Chondrocyte (in vitro differentiated cells): ENCODE data around the gene SMPD3. TPM values are rescaled to one million over a fixed set of nuclear protein-coding genes. Genes with fewer than 3 reads are reported as not detected.

ENCODE experiments used
- DNase-seq: peaks from one replicate; pipeline ENCODE4 v3.0.0; 2021; ENCODE audit warnings: mixed read lengths, low spot score
- H3K27ac Mint-ChIP-seq: one replicate; pipeline ENCODE4 v1.8.0; 2021; ENCODE audit warnings: mild to moderate bottlenecking, moderate library complexity, mixed read lengths; ENCODE audit not compliant: unreplicated experiment
- H3K27me3 Mint-ChIP-seq: 2 replicates; pipeline ENCODE4 v1.8.0; 2021; ENCODE audit warnings: low read depth, mixed read lengths
- H3K36me3 Mint-ChIP-seq: 2 replicates; pipeline ENCODE4 v1.8.0; 2021; ENCODE audit warnings: low read depth, mixed read lengths
- H3K4me1 Mint-ChIP-seq: 2 replicates; pipeline ENCODE4 v1.8.0; 2021; ENCODE audit warnings: low read depth, mild to moderate bottlenecking, mixed read lengths
- H3K4me3 Mint-ChIP-seq: one replicate; pipeline ENCODE4 v1.8.0; 2021; ENCODE audit warnings: mild to moderate bottlenecking, moderate library complexity, mixed read lengths; ENCODE audit not compliant: unreplicated experiment
- H3K9me3 Mint-ChIP-seq: 2 replicates; pipeline ENCODE4 v1.8.0; 2021; ENCODE audit warnings: low read depth, mixed read lengths
- total RNA-seq: library from RNA; stranded (reverse); gene quantifications from 3 replicates; pipeline ENCODE4 v1.2.1, GENCODE V29; 2021
- TF ChIP-seq, protein P1 (sequence below): fragments of 200-600 bp; sonication (generic); IDR thresholded peaks from 2 replicates; pipeline ENCODE4 v1.5.0; 2021; ENCODE audit warnings: antibody characterized with exemption, mild to moderate bottlenecking, moderate library complexity

SMPD3 gene
- total RNA-seq, 1 donor from 2014 or later: not detected

DNA sequence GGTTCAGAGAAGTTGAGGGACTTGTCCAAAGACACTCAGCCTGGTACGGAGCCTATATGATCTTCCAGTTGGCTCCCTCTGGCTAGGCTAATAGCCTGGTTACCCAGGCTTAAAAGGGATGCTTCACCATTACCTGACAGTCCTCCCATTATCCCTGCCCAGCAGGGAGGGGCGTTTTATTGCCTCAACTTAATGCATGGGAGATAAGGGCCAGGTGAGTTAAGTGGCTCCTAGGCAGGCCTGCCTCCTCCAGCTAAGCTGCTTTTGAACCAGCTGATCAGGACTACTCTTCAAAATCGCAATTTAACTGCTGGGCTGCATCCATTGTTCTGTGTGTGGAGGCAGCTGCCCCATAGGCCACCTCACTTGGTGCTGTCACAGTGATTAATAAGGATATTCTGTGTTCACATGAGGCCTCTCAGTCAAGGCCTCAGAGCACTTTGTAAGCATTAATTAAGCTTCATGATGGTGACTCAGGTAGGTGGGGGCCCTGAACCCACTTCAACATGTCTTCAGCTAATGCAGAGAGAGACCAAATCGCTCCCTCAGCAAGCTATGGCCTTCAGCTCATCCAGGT is 27.9 kb downstream of the SMPD3 start:
- H3K4me3 Mint-ChIP-seq: no peak overlapping the region
- no peaks in the 10 kb centered on the region for H3K9me3 Mint-ChIP-seq
- peaks cover 7% of the 10 kb centered on the region for H3K27me3 Mint-ChIP-seq
- peaks cover 6% of the 10 kb centered on the region for H3K4me1 Mint-ChIP-seq
- TF ChIP-seq, protein P1, sequence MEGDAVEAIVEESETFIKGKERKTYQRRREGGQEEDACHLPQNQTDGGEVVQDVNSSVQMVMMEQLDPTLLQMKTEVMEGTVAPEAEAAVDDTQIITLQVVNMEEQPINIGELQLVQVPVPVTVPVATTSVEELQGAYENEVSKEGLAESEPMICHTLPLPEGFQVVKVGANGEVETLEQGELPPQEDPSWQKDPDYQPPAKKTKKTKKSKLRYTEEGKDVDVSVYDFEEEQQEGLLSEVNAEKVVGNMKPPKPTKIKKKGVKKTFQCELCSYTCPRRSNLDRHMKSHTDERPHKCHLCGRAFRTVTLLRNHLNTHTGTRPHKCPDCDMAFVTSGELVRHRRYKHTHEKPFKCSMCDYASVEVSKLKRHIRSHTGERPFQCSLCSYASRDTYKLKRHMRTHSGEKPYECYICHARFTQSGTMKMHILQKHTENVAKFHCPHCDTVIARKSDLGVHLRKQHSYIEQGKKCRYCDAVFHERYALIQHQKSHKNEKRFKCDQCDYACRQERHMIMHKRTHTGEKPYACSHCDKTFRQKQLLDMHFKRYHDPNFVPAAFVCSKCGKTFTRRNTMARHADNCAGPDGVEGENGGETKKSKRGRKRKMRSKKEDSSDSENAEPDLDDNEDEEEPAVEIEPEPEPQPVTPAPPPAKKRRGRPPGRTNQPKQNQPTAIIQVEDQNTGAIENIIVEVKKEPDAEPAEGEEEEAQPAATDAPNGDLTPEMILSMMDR: no peak
- H3K36me3 Mint-ChIP-seq: no peaks in the 10 kb centered on the region
- no peak overlapping the region for H3K27ac Mint-ChIP-seq
- DNase-seq: peak; percentile 22

DNA sequence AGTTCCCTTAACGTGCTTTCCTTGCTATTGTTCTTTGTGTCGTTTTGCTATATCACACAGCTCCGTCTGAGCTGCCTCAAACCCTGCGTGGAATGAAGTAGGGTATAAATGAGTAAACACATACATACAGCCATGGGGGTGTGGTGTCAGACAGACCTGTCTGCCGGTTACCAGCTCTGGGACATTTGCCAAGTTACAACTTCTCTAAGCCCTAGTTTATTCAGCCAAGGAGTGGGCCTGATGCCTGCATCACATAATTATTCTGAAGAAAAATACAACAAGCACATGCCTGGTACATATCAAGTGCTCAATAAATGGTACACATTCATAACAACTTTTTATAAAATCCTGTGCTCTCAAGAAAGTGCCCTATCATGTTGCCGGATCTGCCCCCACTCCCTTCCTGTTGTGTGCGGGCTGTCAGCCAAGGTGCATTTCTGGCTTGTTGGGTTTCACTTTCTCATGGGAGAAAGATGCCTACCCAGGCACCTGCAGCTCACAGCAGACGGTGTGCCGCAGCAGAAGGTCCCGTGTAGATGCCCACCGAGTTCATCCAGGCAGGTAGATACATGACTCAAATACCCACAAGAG is 30.5 kb downstream of the SMPD3 start:
- Mint-ChIP-seq H3K4me3 (no peak overlapping the region), H3K27ac (no peak overlapping the region), H3K9me3 (no peaks in the 10 kb centered on the region), H3K4me1 (peaks cover 6% of the 10 kb centered on the region), H3K36me3 (peaks cover 2% of the 10 kb centered on the region), H3K27me3 (peaks cover 4% of the 10 kb centered on the region)
- TF ChIP-seq, protein P1: no peak
- DNase-seq: peak; percentile 35

DNA sequence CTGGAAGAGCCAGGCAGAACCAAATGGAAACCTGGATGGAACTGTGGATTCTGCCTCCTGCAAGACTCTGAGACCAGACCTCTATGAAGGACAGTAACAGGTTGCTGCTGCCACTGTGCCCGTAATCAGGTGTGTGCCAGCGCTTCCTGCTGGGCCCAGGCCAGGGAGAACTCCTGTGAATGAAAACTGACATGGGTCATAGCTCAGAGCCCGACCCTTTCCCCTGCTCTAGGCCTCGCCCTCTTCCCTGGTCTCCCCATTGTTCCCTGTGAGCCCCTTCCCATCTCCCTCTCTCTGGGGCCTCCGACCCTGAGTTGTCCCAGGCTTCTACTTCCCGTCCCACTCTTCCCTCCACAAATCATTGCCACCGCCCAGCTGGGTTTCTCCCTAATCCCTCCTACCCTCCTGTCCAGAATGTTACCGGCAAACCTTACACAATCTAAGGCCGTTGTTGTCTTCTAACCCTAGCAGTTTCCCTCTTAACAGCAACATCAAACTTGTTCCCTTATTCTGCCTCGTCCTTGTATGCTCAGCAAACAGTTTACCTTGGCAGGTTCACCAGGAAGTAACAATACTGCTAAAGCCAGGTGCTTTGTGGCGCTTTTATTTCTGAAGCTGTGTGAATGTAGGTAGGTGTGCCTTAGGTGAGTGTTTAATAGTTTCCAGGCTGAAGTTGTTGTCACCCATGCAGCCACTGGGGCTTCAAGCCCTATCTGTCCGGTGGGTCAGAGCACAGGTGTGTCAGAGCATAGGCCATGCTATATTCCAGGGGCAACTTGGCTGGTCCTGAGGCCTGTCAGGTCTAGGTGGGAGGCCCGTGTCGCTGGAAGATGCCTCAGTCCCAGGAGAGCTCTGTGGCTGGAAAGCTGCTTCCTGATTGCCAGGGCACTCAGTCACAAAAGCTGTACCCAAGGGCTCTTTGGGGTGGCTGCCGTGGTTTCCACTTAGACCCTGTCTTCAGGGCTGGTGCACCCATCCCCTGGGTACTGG is 32.0 kb downstream of the SMPD3 start:
- TF ChIP-seq, protein P1: no peak
- DNase-seq: peak; percentile 58
- H3K4me1 Mint-ChIP-seq: peaks cover 6% of the 10 kb centered on the region
- H3K9me3 Mint-ChIP-seq: no peaks in the 10 kb centered on the region
- H3K27me3 Mint-ChIP-seq: peaks cover 4% of the 10 kb centered on the region
- H3K27ac Mint-ChIP-seq: no peak overlapping the region
- no peak overlapping the region for H3K4me3 Mint-ChIP-seq
- H3K36me3 Mint-ChIP-seq: peaks cover 2% of the 10 kb centered on the region

DNA sequence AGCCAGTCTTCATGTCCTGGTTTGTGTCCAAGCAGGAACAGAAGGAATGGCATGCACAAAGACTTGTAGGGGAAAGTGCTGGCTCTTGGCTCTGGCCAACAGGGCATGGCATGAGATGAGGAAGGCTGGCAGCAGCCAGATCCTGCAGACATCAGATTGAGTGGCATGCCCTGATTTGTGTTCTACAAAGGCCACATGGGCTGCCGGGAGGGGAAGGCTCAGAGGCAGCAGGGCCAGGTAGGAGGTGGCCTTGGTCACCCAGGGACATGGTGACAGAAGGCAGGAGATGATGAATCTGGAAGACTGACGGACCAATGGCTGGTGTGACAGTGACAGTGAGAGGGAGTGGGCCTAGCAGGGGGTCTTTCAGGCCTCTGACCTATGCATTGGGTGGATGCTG is 33.7 kb downstream of the SMPD3 start:
- Mint-ChIP-seq H3K4me3 (no peak overlapping the region), H3K27me3 (peaks cover 4% of the 10 kb centered on the region), H3K27ac (no peak overlapping the region), H3K9me3 (no peaks in the 10 kb centered on the region), H3K4me1 (peaks cover 6% of the 10 kb centered on the region), H3K36me3 (peaks cover 2% of the 10 kb centered on the region)
- TF ChIP-seq, protein P1: no peak
- peak; percentile 59 for DNase-seq

DNA sequence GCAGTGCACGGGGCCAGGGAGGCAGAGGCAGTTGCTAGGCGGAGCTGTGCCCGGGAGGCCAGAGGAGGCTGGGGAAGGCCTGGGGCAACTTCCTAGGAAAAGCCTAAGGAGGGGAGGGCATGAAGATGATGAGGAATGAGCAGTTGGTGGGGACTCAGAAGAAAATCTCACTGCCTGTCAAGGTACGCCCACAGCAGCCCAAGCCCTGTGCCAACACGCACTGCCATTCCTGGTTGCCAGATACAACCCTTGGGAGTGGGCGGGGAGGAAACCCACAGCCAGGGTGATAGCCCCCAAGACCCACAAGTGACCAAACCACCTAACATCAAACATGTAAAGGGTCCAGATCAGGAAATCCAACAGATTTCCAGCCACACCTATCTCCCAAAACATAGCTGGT is 36.2 kb downstream of the SMPD3 start:
- H3K4me3 Mint-ChIP-seq: no peak overlapping the region
- no peaks in the 10 kb centered on the region for H3K9me3 Mint-ChIP-seq
- H3K36me3 Mint-ChIP-seq: peaks cover 2% of the 10 kb centered on the region
- peak; percentile 48 for DNase-seq
- peaks cover 2% of the 10 kb centered on the region for H3K27me3 Mint-ChIP-seq
- H3K4me1 Mint-ChIP-seq: peaks cover 8% of the 10 kb centered on the region
- TF ChIP-seq, protein P1: no peak
- no peak overlapping the region for H3K27ac Mint-ChIP-seq
